ENCODE measurements around the gene TP53RK.

Gene TP53RK

DNA sequence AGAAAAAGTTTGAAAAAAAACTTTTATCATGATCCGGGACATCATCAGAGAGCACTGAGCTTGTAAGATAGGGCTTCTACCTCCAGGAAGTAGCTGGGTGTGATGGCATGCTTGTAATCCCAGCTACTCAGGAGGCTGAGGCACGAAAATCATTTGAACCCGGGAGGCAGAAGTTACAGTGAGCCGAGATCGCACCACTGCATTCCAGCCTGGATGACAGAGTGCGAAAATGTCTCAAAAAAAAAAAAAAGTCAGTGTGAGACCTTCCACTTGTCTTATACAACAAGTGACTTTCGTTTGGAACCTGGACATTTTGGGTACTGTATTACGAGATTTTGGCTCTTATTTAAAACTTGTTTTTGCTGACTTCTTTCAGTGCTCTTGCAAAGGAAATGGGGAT, 32.1 kb downstream of the TP53RK start:
- DNase-seq = no peak

DNA sequence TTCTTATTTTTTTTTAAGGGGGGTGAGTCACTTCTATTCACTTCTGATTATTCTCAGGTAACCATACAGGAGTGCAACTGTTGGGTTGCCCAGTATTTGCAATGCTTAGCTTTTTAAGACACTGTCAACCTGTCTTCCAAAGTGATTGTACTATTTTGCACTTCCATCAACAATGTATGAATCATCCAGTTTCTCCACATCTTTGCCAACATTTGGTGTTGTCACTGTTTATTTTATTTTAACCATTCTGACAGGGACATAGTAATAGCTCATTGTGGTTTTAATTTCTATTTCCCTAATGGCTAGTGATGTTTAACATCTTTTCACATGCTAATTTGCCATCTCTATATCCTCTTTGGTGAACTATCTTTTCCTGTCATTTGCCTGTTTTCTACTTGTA, 36.5 kb downstream of the TP53RK start:
- DNase-seq = no peak

DNA sequence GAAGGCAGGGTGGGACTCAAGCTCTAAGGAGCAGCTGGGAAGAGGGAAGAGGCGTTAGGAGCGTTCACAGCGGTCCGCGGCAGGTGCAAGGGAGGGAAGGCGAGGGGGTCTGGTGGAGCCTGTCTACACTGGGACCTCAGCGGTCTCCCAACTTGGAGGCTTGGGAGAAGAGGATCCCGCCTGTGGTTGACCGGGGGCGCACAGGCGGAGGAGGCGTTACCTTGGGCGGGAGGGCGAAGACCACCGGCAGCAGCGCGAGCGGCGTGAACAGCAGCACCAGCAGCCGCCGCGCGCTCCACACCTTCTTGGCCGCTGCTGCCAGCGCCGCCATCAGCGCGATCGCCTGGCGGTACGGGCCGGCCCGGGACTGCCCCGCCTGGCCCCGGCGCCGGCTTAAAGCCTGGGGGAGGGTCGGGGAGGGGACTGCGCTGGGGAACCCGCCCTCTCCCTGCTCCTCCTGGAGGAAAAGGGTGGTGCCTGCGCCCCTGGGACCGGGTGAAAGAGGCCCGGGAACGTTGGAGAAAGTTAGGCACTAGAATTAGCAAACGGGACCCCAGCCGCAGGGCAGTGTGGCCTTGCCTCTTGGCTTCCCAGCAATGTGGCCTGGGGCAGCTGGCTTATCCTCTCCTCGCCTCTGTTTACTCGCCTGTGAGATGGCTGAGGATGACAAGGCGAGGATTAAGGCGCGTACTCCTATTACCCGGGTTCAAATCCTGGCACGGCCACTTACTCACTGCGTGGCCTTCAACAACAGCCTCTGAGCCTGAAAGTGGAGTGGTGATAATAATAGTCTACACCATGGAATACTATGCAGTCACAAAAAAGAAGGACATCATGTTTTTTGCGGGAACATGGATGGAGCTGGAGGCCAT, 37.9 kb downstream of the TP53RK start, which contains the start of gene SLC13A3:
TSS of gene SLC13A3 (minus strand) at position 369 of the 872 bp plus-strand sequence. CDS start at position 331, 38 bp downstream.
- no peak for DNase-seq

DNA sequence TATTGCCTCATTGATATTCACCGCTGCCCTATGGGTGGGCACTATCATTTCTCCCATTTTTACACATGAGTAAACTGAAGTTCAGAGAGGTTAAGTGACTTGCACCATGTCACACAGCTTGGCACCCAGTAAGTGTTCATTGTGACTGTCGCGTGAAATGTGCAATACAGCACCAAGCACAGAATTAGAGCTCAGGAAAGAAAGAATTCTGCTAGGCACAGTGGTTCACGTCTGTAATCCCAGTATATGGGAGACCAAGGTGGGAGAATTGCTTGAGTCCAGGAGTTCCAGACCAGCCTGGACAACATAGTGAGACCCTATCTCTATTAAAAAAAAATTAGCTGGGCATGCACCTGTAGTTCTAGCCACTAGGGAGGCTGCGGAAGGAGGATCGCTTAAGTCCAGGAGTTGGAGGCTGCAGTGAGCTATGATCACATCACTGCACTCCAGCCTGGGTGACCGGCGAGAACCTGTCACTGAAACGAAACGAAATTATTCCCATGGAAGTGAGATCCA, 38.6 kb downstream of the TP53RK start:
- no peak for DNase-seq

DNA sequence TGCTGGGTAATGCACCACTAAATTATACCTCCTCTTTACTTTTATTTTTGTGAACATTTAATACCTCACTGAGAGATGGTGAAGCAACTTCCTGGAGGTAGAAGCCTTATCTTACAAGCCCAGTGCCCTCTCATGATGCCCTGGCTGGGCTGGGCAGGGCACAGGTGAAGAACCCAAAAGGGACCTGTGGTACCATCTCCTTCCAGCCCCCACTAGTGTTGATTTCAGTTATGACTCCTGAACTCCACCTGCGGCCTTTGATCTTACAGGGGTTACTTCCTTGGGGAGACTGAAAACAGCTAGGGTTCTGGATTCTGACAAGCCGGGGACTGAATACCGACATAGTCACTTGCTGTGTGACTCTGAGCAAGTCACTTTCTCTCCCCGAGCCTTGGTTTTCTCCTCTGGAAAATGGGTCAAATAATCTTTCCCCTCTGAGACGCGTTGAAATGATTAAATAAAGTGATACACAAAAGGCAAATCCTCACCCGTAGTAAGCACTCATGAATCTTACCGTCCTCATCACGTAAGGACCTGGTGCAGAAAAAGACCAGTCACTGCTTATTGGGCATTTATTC, 39.2 kb downstream of the TP53RK start:
- no peak for DNase-seq

DNA sequence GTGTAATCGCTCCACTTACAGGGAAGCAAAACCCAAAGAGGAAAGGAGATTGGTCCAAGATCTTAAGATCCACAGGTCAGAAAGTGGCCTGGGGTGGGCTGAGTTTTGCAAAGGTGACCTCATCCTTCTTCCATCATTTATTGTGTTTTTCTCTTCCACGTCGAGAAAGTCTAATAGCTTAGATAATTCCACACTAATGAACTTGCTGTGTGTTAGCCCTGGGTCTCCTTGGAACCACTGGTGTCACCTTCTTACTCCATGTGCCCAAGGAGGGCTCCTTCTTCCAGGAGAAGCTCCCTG, 39.6 kb downstream of the TP53RK start:
- no peak for DNase-seq

DNA sequence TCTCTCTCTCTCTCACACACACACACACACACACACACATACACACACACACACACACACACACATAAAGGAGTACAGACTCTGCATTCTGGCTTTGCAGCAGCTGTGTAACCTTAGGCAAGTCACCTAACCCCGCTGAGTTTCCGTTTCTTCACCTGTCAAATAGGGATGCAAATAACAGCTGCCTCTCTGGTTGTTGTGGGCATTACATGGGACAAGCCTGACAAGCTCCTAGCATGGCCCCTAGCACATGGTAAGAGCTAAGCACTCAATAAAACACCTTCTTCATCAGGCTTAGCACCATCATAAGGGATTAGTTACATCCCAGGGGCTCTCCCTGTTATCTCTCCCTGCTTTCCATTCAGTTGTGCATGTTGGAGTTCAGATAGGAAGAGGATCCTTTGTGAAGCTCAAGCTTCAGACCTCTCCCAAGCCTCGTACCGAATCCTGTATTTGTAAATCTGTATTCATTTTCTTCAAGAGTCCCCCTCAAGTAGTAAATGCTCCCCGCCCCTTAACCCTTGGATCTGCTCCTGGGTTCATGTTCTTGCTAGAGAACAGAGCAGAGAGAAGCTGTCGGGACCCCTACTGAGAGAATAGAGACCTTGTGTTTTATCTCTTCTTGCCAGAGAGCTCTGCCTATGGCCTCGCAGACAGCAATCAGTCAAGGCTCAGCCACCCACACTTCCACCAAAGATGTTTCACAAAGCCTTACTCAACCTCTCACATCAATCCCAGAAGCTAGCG, 40.2 kb downstream of the TP53RK start:
- no peak for DNase-seq

DNA sequence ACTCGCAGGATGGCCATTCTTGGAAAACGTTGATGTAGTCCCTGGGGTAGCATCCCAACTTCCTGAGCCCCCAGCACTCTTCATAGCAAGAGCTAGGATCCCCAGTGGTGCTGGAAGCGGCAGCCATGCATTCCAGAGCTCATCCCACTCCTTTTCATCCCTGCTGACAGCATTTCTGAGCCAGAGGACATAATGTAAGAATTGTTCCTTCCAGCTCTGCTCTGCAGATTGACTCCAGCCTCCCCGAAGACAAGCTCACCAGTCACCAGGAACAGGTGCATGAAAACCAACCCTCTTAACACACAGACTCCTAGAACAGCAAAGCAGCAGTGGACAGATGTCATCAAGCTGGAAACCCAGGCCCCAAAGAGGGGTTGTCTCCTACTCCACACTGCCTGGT, 41.8 kb downstream of the TP53RK start:
- no peak for DNase-seq

DNA sequence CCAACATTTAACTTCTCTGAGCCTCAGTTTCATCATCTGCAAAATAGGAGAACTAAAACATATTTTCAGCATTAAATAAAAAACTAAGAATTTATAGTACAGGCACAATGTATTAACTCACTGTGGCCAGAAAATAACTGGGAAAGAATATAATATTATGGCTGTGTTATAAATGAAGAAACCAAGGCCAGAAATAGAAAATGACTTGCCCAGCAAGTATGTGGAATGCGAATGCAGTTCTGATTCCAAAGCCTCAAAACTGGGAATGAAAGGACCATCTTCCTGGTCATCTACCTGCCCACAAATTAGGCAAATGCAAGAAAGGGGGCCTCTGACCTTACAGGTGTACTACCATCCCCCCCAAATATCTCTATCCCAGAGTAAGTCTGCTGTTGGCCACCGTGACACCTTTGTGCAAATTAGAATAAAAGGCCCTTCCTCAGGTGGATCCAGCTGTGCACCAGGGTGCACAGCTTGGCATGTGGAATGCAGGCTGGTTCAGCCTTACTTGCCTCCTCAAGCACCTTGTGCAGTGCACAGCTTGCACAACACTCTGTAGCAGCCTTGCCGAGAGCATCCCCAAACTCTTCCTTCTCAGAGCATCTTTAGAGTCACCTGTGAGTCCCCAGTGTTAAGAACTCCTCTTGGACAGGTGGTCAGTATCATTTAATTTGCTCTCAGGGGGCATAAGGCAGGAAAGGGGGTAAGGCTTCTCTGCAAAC, 42.4 kb downstream of the TP53RK start:
- DNase-seq = no peak

DNA sequence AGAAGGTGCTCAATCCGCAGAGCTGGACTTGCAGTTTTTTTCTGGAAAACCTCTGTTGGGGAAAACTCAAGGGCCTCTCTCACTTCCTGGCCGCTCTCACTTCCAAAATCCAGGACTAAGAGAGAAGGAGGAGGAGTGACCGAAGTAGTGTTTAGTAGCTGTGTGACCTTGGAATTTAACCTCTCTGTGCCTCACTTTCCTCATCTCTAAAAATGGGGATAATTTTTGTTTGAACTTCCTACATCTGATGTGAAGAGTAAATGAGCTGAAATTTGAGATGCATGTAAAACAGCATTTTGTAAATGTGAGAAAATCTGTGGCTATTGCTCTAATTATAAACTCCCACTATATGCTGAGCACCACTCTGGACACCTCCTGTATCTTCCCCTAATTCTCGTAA, 43.1 kb downstream of the TP53RK start:
- no peak for DNase-seq

DNA sequence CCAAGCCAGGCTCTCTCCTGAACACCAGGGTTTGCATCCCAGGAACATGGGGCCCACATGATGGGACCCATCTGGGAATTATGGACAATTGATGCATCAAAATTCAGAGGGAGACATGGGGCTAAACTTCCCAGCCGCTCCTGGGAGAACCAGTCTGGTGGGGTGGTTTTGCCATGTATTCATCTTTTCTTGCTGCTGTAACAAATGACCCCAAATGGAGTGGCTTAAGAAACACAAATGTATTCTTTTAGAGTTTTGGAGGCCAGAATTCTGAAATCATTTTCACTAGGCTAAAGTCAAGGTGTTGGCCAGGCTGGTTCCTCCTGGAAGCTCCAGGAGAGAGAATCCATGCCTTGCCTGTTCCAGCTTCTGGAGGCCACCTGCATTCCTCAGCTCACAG, 44.5 kb downstream of the TP53RK start:
- DNase-seq = no peak

DNA sequence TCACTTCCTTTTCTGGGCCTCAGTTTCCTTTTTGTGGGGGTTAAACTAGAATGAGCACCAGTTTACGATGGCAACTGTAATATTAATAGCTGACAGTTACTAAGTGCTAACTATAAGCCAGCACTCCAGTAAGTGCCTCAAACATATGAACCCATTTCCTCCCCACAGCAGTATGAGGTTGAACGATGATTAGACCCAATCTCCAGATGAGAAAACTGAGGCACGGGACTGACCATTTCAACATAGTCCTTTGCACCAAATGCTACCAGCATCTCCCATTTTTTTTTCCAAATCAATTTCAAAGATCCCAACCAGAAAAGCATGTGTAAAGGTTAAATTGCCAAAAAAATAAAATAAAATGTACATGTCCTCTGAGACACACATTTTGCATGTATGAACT, 45.1 kb downstream of the TP53RK start:
- DNase-seq = no peak

DNA sequence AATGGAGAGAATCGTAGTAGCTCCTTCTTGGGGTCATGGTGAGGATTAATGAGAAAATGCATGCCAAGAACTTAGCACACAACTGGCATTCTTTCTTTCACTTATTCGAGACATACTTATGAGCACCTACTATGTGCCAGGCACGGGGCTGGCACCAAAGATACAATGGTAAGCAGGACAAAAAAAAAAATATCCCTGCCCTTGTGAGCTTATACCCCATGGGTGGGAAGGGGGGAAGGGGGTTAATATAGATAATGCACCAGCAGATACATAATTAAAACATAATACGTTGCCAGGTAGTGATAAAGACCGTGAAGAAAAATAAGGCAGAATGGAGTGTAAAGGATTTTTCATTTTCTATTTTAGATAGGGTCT, 46.3 kb downstream of the TP53RK start:
- DNase-seq = no peak

DNA sequence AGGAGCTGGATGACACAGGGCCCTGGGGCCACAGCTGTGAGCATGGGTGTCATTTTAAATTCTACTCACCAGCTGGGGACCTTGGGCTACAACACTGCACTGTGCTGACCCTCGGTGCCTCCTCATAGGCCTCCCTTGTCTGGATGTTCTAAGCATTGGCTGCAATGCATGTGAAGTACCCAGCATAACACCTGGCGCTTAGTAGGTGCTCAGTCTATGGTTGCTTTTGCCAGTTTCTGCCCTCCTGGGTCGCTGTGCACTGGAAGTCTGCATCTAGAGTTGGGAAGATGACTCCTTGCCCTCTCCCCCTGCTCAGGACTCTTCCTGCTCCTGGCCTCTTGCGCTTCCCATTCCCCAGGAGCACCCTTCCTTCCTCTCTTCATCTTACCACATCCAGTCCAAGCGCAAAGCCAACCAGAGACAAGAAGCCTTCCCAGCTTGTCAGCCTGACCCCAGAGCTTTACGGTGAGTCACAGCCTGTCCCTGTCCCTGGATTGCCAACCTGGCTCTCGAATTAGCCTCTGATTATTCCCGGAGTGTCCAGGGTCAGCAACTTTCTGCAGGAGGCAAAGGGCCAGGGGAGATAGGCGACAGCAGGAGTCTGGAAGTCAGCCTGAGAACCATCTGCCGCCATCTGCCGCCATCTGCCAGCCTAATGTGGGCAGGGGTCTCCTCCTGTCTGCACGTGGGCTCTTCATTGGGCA, 46.8 kb downstream of the TP53RK start:
- DNase-seq = no peak

DNA sequence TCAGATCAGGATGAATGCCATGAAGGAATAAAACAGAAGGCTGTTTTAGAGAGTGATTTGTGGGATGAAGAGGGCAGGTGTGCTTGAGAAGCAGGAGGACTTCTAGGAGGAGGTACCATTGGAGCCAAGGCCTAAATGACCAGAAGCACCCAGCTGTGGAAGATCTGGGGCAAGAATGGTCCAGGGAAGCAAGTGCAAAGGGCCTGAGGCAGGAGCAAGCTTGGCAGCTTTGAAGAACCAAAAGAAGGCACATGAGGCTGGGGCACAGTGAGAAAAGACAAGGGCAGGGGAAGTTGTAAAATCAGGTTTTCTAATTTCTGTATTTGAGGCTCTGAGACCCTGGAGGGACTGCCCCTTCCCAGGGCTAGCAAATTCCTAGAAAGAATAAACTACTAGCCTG, 47.8 kb downstream of the TP53RK start:
- DNase-seq = no peak

DNA sequence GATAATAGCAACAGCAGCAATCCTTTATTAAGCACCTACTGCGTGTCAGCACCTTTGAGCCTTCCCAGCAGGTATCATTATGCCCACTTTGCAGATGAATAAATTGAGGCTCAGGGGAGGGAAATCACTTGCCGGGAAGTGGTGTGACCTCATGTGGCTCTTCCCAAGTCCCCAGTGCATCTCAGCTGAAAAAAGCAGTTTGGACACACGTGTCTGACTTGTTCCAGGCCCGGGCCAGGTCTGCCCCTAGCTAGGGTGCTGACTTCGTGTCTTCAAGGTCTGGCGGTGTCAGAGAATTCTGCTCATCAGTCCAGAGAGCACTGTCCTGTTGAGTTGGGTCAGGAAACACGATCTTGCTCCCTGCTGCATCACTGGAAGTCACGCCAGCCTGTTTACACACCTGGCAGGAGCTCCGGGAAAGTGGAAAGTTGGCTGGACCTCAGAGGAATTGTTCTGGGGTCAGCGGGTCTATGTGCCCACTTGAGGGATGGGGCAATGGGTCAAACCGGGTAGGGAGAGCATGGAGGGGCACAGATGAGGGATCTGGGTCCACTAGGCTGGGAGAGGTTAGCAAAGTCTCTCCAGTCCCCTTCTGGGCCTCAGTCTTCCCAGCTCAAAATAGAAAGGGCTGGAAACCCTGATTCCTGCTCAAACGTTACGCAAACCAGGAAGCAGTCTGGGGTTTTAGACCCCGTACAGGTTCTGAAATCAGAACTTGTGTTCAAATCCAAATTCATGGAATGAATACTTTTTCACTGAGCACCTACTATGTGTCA, 48.5 kb downstream of the TP53RK start:
- no peak for DNase-seq

DNA sequence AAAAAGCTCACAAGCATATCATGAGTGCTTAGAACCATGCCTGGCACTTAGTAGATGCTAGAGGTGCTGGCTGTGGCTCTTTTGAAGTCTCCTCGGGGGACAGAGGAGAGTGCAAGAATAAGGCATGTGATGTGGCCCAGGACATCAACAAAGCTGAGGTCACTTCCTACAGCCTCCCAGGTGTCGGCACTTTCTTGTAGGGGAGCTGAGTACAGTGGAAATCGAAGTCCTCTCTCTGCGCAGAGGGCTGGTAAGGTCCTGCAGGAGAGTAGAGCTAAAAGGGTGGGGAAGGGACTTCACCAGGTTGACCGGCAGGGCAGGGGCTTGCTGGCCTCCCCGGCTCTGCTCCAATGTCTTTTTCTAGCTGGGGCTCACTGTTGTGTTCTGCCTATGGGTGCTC, 49.2 kb downstream of the TP53RK start:
- no peak for DNase-seq

DNA sequence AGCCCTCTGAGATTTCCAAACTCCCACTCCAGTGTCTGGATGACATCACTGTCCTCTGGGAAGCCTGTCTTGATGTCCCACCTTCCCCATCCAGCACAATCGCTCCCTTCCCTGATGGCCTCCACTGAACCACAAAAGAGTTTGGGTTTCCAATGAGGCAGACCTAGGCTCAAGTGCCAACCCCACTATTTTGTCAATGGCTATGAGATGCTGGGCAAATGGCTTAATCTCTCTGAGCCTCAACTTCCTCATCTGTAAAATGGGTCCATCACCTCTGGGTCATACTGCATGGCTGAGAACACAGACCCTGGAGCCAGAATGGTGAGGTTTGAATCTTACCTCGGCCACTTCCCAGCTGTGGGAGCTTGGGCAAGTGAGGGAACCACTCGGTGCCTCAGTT, 49.7 kb downstream of the TP53RK start:
- DNase-seq = no peak

DNA sequence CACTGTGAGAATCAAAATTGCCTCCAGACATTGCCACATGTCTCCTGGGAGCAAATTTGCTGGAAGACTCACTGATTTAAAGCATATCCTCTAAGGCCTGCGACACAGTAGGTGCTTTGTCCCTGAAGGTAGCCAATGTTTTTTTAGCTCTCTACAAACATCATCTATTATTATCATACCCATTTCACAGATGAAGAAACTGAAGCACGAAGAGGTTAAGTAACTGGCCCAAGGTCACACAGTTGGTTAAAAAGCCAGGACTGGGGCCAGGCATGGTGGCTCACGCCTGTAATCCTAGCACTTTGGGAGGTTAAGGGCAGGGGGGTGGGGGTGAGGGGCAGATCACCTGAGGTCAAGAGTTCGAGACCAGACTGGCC, 50.4 kb downstream of the TP53RK start:
- no peak for DNase-seq

DNA sequence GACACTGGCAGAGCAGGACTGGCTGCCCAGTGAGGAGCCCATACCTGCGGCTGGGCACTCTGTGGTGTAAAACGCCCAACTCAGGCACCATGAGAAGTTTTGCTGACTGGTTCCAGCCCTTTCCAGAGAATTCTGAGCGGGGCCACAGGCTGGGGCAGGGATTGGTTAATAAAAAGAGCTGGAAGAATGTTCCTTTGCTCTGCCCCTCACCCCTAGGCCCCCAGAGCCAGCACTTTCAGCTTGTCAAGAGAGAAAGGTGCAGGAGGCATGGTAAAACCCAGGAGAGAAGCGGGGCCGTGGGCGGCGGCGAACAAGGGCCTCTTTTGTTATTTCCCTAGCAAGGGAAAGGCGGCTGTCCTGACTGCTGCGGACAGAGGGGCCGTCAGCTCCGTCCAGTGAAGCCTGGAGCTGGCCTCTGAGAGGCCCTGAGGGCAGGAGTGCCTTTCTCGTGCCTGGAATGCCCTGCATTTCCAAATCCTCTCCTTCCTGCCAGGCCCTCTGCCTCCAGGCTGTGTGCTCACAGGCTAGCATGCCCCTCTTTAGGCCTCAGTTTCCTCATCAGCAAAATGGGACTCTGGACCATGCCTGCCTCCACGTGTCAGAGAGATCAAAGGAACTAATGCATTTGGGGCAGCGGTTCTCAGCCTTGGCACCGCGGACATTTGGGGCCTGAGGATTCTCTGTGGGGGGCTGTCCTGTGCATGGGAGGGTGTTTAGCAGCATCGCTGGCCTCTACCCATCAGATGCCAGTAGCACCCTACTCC, 50.9 kb downstream of the TP53RK start:
- no peak for DNase-seq

Data from cortex of kidney (tissue), 1 donor.